ENCODE measurements around the gene TOLLIP.

The TOLLIP gene

DNA sequence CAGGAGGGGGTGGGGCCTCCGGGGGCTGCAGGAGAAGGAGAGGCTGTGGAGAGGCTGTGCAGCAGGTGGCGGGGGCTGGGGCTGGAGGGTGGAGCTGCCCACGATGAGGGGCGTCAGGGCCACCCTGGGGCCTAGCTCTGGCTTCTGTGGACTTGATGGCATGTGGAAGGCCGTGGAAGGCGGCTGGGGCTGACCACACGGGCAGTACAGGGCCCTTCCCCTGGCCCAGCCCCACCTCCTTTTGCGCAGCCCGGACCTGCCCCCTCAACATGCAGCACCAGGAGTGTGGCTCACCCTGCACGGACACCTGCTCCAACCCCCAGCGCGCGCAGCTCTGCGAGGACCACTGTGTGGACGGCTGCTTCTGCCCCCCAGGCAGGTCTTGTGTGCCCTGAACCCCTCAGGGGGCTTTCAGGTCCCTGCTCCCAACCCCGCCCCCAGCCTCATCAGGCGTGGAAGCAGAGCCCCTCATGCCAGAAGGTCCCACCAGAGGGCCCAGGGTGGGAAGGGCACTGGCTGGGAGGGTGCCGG lies 80.4 kb downstream of the TOLLIP start:
- no peak for DNase-seq

DNA sequence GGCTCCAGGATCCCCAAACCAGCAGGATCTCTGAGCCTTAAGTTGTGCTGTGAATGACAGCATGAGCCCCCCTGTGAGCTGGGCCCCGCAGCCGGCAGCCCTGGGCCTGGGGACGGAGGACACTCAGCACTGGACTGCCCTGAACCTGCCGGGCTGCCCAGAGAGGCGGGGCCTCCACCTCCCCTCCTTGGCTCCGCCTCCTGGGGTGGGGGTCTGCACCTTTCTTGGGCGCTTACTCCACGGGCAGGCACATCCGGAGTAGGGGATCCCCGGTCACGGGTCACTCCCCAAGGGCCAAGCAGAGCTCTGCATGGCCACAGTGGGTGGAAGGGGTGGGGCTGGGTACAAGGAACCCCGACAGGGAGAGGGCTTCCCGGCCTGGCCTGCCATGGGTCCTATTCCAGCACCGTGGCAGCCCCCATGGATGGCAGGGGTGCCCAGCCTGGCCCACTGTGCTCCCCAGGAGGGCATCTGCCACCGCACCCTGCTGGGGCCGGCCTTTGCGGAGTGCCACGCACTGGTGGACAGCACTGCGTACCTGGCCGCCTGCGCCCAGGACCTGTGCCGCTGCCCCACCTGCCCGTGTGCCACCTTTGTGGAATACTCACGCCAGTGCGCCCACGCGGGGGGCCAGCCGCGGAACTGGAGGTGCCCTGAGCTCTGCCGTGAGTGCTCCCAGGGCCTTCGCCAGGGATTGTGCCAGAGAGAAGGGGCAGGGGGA lies 81.2 kb downstream of the TOLLIP start:
- no peak for DNase-seq

- no peak for DNase-seq
Measured at GRCh38 chr11:1227551-1228100, 81.8 kb downstream of the TOLLIP start.

DNA sequence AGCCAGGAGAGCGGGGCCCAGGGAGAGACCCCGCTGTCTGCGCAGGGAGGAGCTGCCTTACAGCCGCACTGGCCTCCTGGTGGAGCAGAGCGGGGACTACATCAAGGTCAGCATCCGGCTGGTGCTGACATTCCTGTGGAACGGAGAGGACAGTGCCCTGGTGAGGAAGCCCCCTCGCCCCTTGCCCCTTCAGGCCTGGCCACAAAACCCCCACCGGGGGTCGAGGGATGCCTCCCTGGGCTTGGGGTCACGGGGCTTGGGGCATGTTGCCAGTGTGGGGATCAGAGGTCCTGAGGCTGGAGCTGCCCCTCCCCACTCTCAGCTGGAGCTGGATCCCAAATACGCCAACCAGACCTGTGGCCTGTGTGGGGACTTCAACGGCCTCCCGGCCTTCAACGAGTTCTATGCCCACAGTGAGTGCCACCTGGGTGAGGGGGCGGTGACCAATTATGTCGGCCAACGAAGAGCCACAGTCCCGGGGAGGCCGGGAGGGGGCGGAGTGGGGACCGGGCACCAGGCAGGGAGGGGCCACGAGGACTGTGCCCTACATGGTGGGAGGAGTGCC lies 82.4 kb downstream of the TOLLIP start:
- no peak for DNase-seq

DNA sequence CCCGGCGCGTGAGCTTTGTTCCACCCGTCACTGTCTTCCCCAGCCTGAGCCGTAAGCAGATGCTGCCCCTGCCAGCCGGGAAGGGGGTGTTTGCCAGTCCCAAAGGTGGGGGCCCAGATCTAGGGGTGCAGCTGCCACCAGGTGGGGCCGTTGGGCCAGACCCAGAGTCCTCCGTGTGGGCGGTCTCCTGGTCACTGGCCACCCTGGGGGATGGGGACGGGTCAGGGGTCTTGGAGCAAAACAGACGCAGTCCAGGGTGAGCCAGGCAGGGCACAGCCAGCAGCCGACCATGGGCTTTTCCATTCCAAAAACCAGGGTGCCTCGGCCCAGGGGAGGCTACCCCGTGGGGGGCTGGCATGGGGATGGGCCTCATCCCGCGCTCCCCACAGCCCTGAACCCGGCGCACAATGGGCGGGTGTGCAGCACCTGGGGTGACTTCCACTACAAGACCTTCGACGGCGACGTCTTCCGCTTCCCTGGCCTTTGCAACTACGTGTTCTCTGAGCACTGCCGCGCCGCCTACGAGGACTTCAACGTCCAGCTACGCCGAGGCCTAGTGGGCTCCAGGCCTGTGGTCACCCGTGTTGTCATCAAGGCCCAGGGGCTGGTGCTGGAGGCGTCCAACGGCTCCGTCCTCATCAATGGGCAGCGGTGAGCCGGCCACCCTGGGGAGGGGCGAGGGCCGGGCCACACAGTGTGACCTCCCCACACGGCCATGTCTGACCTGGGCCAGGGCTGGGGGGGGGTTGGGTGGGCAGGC lies 83.0 kb downstream of the TOLLIP start:
- no peak for DNase-seq

GRCh38 chr11:1225386-1226225 lies 83.8 kb downstream of the TOLLIP start:
- DNase-seq = no peak

DNA sequence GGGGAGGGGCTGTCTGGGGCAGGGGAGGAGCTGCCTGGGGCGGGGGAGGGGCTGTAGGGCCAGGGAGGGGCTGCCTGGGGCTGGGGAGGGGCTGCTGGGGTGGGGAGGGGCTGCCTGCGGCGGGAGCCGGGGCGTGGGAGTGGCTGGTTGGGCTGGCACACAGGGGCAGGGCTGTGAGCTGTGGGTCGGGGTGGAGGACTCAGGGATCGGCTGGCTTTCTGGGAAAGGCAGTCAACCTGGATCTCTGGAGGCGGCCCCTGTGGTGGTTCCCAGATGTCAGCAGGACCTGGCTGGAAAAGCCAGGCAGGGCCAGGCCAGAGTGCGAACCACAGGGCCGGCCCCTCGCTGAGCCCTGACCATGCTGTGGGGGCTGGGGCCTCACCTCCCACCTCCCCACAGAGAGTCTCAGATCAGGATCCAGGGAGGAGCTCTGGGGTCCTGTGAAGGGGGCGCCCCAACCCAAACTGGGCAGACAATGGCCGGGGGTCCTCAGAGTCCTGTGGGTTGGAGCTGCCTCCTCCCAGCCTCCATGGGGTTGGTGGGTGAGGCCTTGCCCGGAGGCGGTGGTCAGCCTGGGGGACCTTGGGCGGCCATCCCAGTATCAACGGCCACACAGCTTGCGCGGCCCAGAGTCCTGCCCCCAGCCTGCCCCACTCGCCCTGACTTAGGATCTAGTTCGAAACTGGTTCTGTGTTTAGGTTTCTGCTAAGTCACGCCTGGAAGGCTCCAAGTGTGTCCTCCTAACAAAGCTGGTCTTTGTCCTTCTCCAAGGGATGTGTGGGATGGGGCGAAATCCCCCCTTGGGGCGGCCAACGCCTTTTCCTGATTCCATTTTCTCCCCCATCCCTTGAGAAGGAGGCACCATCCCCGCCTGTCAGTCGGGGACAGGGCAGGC lies 84.7 kb downstream of the TOLLIP start:
- DNase-seq = no peak
